ENCODE data around the gene SYT5. TPM values are rescaled to one million over a fixed set of nuclear protein-coding genes. Genes with fewer than 3 reads are reported as not detected.

The SYT5 gene
- polyA plus RNA-seq, 1 donor (not counting 4 experiments of a cell fraction or from before 2014, with no cell fraction given) = 0.33 TPM

- FAIRE-seq = no peak
- Histone ChIP-seq H3K4me3 (ENCODE audit: control insufficient read depth in 2 of 3, extremely low read depth in 1 of 3, insufficient read depth in 2 of 3, low read depth in 1 of 3, low read length in 3 of 3) (peak overlapping the region in 1 of 3 experiments; percentile 29), H3K9ac (ENCODE audit: control insufficient read depth, extremely low read depth, insufficient read depth, low read length) (no peak overlapping the region), H3K27me3 (ENCODE audit: control insufficient read depth, extremely low read depth, insufficient read depth, low read length) (no peaks in the 10 kb centered on the region), H3K79me2 (ENCODE audit: control insufficient read depth, insufficient read depth, low read length) (no peaks in the 10 kb centered on the region), H3K9me3 (ENCODE audit: control insufficient read depth, low read depth, low read length) (no peaks in the 10 kb centered on the region), H2AFZ (ENCODE audit: control insufficient read depth, low read length) (no peak overlapping the region), H3K27ac (ENCODE audit: control insufficient read depth, insufficient read depth, low read length) (no peak overlapping the region), H3K9me1 (ENCODE audit: control insufficient read depth, extremely low read depth, insufficient read depth, low read length) (no peaks in the 10 kb centered on the region), H4K20me1 (ENCODE audit: control insufficient read depth, extremely low read depth, insufficient read depth, low read length) (no peaks in the 10 kb centered on the region), H3K4me1 (ENCODE audit: control insufficient read depth, extremely low read depth, insufficient read depth, low read length) (peaks cover 2% of the 10 kb centered on the region), H3K36me3 (ENCODE audit: control insufficient read depth in 2 of 2, extremely low read depth in 1 of 2, insufficient read depth in 2 of 2, low read length in 2 of 2) (no peaks in the 10 kb centered on the region), H3K4me2 (ENCODE audit: control insufficient read depth, extremely low read depth, insufficient read depth, low read depth, low read length) (peak overlapping the region; percentile 22)
- no peak for DNase-seq (ENCODE audit: low read depth, low spot score)
- TF ChIP-seq CTCF (optimal IDR thresholded peaks at IDR 0.05 in 1 of 3, IDR thresholded peaks at IDR 0.05 in 1 of 3, conservative IDR thresholded peaks at IDR 0.05 in 1 of 3; ENCODE audit: extremely low read depth in 1 of 3, insufficient read depth in 2 of 3, low read length in 3 of 3) (no peak), EZH2 (IDR thresholded peaks at IDR 0.05; ENCODE audit: low read length) (no peak)
- dilution Hi-C loops (cut with MboI; ENCODE audit: extremely low pct_ligation_motif_present, low sequenced_read_pairs) = no loop called here
Observed at GRCh38 chr19:55145232-55145631, 34.9 kb downstream of the SYT5 start.

- no peak overlapping the region for H3K4me2 ChIP-seq (ENCODE audit: control insufficient read depth, extremely low read depth, insufficient read depth, low read depth, low read length)
- no peak overlapping the region for H3K9ac ChIP-seq (ENCODE audit: control insufficient read depth, extremely low read depth, insufficient read depth, low read length)
- no peaks in the 10 kb centered on the region for H3K27me3 ChIP-seq (ENCODE audit: control insufficient read depth, extremely low read depth, insufficient read depth, low read length)
- H3K4me1 ChIP-seq (ENCODE audit: control insufficient read depth, extremely low read depth, insufficient read depth, low read length) = peaks cover 2% of the 10 kb centered on the region
- no peak overlapping the region for H3K4me3 ChIP-seq (ENCODE audit: control insufficient read depth in 2 of 3, extremely low read depth in 1 of 3, insufficient read depth in 2 of 3, low read depth in 1 of 3, low read length in 3 of 3)
- H3K27ac ChIP-seq (ENCODE audit: control insufficient read depth, insufficient read depth, low read length) = no peak overlapping the region
- H3K79me2 ChIP-seq (ENCODE audit: control insufficient read depth, insufficient read depth, low read length) = no peaks in the 10 kb centered on the region
- H3K9me3 ChIP-seq (ENCODE audit: control insufficient read depth, low read depth, low read length) = no peaks in the 10 kb centered on the region
- no peaks in the 10 kb centered on the region for H3K36me3 ChIP-seq (ENCODE audit: control insufficient read depth in 2 of 2, extremely low read depth in 1 of 2, insufficient read depth in 2 of 2, low read length in 2 of 2)
- no peak for FAIRE-seq
- no peak for TF ChIP-seq CTCF (optimal IDR thresholded peaks at IDR 0.05 in 1 of 3, IDR thresholded peaks at IDR 0.05 in 1 of 3, conservative IDR thresholded peaks at IDR 0.05 in 1 of 3; ENCODE audit: extremely low read depth in 1 of 3, insufficient read depth in 2 of 3, low read length in 3 of 3)
- TF ChIP-seq EZH2 (IDR thresholded peaks at IDR 0.05; ENCODE audit: low read length) = no peak
- no peak for DNase-seq (ENCODE audit: low read depth, low spot score)
- H3K9me1 ChIP-seq (ENCODE audit: control insufficient read depth, extremely low read depth, insufficient read depth, low read length) = no peaks in the 10 kb centered on the region
- H2AFZ ChIP-seq (ENCODE audit: control insufficient read depth, low read length) = no peak overlapping the region
- dilution Hi-C loops (cut with MboI; ENCODE audit: extremely low pct_ligation_motif_present, low sequenced_read_pairs) = no loop called here
- no peaks in the 10 kb centered on the region for H4K20me1 ChIP-seq (ENCODE audit: control insufficient read depth, extremely low read depth, insufficient read depth, low read length)
Observed at GRCh38 chr19:55141696-55142095, 38.4 kb downstream of the SYT5 start.

All from keratinocyte (primary cell).